HG02763 (cell line): ENCODE results near the gene PXMP2.

Experiments used
- ATAC-seq: cut with Tn5 transposase; IDR thresholded peaks from one replicate; pipeline ENCODE4 v1.9.1; 2021; ENCODE audit warnings: mild to moderate bottlenecking, moderate library complexity; ENCODE audit not compliant: unreplicated experiment

PXMP2 gene

DNA sequence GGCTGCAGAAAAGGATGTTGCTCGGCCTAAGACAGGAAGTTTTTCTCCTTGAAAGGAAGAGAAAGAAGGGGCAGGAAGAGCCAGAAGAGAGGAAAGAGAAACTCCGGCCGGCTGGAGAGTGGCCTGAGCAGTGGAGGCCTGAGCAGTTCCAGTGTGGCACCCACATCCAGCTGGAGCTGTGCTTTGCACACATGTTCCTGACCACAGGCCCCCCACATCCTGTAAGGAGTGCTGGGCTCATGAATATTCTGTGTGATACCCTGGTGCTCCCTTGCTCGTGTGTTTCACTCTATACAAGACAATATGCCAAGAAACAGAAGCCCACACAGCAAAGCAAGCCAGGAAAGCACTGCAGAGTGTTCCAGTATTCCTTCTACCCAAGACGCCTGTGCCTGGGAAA, 27.3 kb upstream of the PXMP2 start:
- ATAC-seq = no peak

DNA sequence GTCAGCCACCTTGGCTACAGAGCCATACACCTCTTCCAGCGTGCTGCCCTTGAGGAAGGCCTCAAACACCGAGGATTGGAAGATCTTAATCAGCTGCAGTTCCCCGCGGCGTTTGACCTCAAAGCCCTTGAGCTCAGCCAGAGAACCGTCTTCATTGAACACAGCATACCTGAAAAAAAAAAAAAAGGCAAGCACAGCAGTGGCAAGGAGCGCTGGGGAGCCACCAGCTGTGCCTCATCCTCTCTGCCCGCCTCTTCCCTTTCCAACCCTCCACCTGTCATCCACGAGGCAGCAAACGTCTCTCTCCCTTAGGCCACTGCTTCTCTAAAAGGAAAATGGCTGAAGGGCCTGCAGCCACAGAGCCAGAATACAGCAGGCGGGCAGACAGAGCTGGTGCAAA, 26.4 kb upstream of the PXMP2 start:
- ATAC-seq = no peak

DNA sequence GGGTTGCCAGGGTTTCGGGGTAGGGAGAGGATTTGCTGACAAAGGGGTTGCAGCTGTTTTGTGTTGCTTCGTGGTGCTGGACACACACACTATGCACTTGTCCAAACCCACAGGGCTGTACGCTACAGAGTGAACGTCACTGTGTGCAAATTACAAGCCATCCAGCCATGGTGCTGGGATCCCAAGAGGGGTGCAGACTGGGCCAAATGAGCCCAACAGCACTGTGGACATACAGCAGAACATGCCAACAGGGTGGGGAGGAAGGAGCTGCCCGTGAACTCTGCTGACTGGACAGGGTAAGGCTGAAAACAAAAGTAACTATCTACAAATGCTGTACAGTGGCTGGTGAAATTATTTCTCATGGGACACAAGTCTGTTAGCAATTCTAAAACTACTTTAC, 25.4 kb upstream of the PXMP2 start:
- no peak for ATAC-seq

DNA sequence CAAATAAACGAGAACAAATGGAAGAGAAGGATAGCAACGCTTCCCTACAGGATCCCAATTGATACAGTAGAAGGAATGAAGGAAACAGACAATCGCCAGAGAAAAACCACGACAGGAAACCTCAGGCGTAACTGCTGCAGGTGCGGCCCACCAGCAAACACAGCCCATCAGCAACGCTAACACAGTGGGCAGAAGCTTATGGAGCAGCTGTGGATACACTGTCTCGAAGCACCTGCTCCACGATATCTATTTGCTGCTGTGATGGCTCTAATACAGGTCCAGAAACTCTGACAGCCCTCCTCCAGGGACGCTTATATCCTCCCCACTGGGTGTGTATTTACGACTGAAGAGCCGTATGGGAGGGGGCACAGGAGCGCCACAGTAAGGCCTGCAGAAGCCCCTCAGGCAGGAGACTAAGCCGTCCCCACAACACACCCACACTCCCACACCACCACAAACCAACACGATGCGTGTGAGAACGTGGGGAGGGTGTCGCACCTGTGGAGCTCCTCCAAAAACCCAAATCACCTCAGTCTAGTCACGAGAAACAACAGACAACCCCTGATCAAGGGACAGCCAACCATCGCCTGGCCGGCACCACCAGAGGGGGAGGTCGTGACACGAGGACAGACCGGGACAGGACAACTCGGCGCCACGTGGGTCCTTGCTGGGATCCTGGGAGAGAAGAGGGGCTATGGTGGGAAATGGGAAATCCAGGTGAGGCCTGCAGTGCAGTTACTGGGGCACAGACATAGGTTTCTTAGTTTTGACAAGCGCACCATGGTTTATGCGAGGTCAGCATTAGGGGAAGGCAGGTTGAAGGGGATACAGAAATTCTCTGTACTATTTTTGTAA, 24.3 kb upstream of the PXMP2 start:
- no peak for ATAC-seq

DNA sequence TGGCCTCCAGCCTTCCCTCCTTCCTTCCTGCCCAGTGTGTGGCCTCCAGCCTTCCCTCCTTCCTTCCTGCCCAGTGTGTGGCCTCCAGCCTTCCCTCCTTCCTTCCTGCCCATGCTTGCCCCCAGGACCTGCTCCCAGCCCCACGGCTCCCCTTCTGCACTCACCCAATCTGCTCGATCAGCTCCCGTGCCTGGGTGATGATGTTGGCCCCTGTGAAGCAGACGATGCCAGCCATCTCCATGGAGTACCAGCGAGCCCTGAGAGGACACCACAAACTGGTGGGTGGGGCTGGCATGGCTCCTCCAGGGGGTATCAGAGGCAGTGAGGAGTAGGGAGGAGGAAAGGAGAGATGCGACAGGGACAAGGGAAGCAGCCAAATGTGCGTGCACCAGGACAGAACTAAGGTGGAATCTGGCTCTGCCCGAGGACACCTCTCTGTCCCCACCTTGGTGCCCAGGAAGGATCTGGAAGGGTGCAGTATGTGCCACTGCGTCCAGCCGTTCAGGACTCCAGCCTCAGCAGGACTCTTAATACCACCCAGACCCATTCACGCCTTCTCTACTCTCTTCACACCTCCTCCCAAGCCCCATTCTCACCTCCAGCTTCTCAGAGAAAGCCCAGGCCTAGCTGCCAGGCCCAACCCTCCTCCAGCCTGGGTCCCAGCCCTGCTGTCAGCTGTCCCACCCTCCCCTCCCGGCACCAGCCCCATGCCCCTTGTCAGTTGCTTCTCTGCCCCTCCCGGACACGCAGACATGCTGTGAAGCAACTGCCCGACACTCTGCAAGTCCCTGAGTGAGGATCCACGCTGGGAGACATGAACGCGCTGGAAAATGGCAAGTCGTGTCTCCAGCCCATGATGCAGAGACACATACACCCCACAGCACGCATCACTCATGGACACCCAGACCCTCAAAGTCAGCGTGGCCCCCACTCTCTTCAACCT, 22.9 kb upstream of the PXMP2 start:
- no peak for ATAC-seq

DNA sequence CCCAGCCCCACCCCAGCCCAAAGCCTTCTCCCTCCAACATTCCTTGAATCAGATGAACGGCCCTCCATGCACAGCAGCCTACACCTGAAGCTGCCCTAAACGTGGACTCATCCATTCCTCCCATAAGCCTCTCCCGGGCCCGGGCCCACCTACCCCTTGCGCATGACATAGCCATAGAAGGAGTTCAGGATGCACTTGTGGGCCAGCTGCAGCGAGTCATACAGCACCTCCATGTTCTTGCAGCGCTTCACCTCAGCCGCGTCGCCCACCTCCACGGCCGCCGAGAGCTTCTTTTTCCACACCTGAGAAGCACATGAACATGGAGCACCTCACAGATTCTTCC, 22.3 kb upstream of the PXMP2 start:
- ATAC-seq = no peak

DNA sequence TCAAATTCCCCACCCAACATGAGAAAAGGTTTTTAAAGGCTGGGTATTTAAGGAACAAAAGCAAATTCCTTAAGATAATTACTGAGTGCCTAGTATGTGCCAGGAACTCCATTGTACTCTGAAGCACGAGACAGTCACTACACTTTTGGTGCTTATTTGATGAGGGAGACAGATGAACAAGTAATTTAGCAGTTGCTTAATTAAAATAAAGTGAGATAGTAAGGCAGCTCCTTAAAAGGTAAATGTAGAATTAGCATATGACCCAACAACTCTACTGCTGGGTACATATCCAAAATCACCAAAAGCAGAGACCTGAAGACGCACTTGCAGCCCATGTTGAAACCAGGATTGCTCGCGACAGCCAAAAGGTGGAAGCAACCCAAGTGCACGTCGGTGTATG, 21.6 kb upstream of the PXMP2 start:
- no peak for ATAC-seq

DNA sequence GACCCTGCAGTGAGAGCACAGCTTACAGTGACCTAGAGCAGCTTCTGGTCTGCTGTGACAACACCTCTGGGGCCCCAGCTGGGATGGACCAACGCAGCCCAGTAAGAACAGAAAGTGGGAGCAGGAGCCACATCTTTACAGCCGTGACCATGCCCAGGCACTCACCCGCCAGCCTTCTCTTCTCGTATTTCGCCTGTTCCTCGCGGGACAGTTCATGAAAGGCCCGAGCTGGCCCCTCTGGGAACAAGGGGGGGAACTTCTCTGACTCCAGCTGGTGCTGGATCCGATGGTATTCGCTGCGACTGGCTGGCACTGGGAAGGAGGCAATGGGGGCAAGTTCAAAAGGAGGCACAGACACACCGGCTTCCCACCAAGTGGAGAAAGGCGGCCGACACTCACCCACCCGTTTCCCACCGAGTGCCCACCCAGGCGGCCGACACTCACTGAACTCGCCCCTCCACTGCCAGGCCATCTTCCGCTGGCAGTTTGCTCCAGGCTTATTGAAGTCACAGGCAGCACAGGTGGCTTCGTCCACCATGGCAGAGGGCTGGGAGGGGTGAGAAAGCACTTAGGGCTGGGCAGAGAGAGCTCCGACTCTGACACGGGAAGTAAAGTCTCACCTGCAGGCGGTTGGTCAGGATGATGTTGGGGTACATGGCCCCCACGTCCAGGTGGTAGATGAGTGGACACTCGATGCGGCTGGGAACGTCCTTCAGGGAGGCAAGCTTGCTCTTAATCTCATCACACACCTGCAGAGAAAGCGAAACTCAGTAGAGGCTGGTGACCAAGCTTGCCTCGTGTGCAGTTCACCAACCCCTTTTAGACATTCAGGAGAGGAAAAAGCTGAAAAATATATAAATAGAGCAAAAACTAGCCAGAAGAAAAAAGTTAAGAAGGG, 18.9 kb upstream of the PXMP2 start:
- no peak for ATAC-seq

DNA sequence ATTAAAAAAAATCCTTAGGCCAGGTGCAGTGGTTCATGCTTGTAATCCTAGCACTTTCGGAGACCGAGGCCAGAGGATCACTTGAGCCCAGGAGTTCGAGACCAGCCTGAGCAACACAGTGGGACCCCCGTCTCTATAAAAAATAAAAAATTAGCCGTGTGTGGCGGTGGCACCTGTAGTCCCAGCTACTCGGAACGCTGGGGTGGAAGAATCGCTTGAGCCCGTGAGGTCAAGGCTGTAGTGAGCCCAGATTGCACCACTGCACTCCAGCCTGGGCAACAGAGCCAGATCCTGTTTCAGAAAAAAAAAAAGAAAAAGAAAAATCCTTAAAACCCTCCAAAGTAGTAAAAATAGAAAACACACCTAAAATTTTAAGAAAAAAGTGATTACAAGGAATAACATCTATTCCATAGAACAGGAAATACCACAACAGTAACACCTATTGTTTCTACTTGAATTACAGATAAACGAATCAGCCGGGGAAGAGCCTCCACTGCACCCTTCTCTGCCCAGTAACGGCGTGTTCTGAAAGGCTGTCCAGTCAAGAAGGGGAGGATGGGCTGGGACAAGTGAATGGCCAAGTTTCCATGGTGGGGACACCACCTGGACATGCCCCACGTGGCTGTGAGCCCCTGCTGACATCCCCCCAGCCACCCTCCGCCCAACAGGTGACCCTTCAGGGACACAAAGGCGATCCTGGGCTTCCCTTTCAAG, 18.1 kb upstream of the PXMP2 start:
- ATAC-seq = no peak

DNA sequence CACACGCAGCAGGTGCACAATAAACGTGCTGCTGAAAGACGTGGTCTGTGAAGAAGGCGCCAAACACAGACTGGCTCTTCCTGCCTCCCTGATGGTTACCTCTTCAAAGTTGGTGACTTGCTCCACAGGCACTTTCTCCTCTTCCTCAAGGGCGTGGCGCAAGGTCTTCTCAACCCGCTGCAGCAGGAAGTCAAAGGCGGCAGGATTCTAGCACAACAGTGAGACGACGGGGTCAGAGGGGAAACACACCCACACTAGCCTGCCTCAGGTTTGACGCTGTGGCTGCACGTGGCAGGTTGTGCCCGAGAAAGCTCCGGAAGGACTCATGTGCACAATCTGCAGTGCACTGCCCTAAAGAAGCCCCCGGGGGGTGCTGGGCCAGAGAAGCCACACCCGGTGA, 15.3 kb upstream of the PXMP2 start:
- no peak for ATAC-seq

DNA sequence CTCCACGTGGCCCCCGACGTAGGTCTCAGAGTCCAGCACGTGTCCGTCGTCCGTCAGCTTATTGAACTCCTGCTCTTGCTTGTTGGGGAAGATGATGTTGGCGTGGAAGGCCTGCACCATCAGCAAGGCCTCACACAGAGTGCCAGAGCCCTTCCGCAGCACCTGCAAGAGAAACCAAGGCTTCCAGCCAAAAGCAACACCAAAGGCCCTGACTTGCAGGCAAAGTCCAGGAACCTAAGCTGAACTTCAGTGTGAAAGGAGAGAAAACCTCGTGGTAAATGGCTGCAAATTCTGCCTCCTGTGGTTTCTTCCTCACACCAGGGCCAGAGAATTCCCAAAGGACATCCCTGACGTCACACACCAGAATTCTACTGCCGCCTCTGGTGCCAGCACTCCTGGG, 14.7 kb upstream of the PXMP2 start:
- ATAC-seq = no peak

DNA sequence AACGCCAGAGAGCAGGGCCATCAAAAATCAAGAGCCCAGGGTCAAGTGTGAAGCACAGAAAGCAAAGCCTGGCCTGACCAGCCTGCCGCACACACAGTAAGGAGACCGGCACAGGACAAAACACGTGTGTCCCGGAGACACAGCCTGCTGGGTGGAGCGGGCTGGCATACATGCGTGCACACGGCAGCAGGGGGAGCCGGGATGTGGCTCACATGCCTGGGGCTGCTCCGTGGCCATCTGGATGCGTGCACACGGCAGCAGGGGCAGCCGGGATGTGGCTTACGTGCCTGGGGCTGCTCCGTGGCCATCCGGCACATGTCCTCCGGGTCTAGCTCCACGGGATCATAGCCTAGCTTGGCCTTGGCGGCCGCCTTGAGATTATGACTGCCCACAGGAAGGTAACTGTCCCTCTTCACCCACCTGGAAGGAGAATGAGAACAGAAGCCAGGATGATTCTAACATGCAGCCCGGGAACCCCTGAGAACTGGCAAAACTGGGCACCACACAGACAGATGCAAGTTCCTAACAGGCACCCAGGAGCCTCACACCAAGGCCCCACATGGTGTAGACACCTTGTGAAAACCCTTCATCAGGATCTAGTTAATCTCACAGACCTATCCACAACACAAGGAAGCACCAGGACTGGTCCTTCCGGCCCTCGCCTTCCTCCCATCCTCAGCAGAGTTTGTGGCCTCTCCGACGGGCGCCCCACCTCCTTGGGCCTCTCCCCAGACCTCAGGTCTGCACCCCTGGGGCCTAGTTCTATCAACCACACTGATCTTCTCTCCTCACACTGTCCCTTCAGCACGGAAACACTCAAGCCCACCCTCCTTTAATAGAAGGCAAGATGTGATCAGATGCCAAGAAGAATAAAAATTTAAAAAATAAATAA, 13.9 kb upstream of the PXMP2 start:
- ATAC-seq = no peak

DNA sequence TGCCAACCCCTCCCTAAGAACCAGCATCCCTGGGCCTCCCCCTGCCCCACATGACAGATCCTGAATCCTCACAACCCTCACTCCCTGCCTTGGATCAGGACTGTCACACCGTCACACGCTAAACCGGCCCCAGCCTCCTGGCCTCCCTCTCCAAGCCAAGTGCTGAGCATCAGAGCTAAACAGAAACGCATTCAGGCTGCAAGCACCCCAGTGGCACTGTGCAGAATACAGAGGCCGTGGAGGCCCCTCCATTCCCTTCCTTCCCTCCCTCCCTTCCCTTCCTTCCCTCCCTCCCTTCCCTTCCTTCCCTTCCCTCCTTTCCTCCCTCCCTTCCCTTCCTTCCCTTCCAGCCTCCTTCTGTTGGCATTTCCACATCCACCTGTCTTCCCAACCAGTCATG, 12.8 kb upstream of the PXMP2 start:
- no peak for ATAC-seq

DNA sequence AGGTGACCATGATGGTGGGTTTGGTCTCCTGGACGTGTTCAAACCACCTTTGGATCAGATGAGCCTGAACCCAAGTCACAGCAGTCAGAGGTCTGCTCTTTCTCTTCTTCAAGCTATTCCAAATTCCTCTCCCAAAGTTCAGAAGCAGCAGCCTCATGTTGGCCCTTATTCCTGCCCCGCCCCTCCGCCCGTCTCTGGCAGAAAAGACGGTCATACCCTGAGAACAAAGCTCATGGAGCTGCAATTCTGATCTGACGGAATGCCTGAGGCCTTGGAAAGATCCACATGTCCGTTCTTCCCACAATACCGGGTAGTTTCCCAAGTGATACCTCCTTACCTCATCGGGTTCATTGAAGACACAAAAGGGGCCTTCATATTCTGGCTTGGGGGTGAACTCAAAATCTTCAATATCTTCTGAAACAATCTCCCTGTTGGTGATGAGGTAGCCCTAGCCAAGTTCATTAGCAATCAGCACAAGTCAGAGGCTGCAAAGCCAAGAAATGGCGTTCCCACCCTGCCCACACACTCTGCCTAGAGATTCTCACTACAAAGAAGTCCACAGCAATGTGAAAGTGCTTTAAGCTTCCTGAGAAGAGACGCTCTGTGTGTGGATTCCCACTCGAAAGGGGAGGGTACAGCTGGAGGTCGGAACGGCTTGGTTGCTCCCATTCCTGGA, 11.5 kb upstream of the PXMP2 start:
- no peak for ATAC-seq

DNA sequence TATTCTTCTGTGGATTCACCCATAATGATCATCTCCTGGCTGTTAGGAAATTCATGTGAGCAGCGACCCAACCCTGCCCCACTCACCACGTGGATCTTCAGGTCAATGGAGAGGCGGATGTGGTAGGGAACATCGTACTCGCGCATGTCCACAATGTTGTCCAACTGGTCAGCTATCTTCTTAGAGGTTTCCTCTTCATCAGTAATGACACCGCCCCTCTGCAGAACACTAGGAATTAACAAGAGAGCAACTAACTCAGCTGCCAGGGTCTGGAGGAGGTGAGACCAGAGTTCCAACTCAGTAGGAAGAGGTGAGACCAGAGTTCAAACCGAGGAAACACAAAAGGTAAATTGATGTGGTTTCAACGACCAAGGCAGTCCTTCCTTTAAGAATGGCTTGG, 9.9 kb upstream of the PXMP2 start:
- ATAC-seq = no peak

DNA sequence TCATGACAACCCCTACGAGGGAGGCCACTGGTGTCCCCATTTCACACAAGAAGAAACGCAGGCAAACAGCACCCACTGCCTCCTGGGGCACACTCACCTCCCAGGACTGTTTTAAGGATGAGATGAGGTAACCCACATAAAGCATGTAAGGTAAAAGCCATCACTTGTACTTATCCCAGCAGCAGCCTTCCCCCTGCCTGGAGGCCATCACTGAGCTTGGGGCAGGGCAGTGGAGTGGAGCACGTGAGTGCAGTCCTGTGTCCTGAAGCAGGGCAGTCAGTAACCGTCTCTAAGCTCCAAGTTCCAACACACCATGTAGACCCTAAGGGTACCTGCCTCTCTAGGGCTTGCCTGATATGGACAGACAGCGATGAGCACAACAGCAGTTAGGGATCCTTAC, 2.0 kb upstream of the PXMP2 start:
- no peak for ATAC-seq

DNA sequence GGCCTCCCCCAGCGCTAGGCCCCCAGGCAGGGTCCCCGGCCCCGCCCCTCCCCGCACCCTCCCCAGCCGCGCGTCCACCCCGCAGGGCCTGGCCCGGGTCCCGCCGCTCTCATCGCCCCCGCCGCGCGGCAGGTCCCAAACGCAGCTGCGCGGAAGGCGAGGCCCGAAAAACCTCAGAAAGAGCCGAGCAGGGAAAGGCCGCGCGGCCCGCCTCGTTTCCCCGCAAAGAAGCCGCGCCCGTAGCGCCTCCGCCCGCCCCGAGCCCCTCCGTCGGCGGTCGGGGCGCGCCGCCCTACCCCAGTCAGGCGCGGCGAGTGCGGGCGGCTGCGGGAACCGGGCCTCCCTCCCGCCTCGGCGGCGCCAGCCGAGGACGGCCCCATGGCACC, 569 bp upstream of the PXMP2 start:
- peak; percentile 17 for ATAC-seq

DNA sequence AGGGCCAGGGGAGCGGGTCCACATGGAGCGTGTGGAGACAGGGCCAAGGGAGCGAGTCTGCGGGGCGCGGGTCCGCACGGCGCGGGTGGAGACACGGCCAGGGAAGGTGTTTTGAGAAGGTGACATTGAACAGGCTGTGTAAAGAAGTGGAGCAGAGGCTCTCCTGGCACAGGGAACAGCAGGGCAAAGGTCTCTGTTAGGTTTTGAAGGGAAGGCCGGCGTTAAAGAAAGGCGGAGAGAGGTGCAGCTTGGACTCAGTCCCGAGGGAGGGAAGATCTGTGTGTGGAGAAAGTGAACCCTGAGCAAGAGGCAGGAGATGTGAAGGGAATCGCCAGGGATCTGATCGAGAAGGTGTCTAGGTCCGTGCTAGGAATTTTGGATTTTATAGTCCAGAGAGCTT, 1.8 kb downstream of the PXMP2 start:
- no peak for ATAC-seq

DNA sequence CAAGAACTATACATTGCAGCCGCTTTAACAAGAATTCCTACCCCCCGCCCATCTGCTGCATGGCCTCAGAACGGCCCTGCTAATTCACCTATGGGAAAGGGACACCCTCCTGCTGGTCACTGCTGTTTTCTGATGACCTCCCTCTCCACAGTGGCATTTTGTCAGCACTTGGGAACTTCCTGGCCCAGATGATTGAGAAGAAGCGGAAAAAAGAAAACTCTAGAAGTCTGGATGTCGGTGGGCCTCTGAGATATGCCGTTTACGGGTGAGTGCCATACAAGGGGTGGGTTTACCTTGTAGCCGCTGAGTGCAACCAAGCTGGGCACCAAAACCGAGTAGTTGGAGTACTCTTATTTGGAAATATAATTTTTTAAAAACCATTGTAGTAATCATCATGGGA, 2.7 kb downstream of the PXMP2 start:
- no peak for ATAC-seq
